Calu3 (cell line): ENCODE data around the gene GBP6. TPM values are rescaled to one million over a fixed set of nuclear protein-coding genes. Genes with fewer than 3 reads are reported as not detected.
"Not testable (repeated sequence)": the region's sequence is repeated elsewhere in the genome, so short reads cannot be mapped to it uniquely, and the experiment has no call there.

ENCODE experiments used
- BruUV-seq: library from RNA; stranded (reverse); fragments of 400-500 nt; replicated peaks from 2 replicates; lab custom pipeline; 2021; lab: Mats Ljungman, UMichigan
- CTCF ChIA-PET: fragments of 300-600 bp; sonication (Branson Sonifier 250); formaldehyde crosslinking; loops from one replicate; lab custom pipeline; 2022; ENCODE audit warnings: antibody characterized with exemption; lab: Charles Lee
- DNase-seq: peaks from one replicate; pipeline ENCODE4 v3.0.0; 2022
- H3K27ac Mint-ChIP-seq: one replicate; pipeline ENCODE4 v1.8.0; 2022; ENCODE audit warnings: mixed read lengths; ENCODE audit not compliant: unreplicated experiment
- H3K27me3 Mint-ChIP-seq: one replicate; pipeline ENCODE4 v1.8.0; 2022; ENCODE audit warnings: mixed read lengths; ENCODE audit not compliant: unreplicated experiment
- H3K36me3 Mint-ChIP-seq: one replicate; pipeline ENCODE4 v1.8.0; 2022; ENCODE audit warnings: mild to moderate bottlenecking, moderate library complexity, mixed read lengths; ENCODE audit not compliant: insufficient read depth, unreplicated experiment
- H3K4me1 Mint-ChIP-seq: one replicate; pipeline ENCODE4 v1.8.0; 2022; ENCODE audit warnings: mild to moderate bottlenecking, low read depth, mixed read lengths; ENCODE audit not compliant: unreplicated experiment
- H3K4me3 Mint-ChIP-seq: one replicate; pipeline ENCODE4 v1.8.0; 2022; ENCODE audit warnings: mild to moderate bottlenecking, low read depth, moderate library complexity, mixed read lengths; ENCODE audit not compliant: unreplicated experiment
- H3K9me3 Mint-ChIP-seq: one replicate; pipeline ENCODE4 v1.8.0; 2022; ENCODE audit warnings: low read depth, mixed read lengths; ENCODE audit not compliant: unreplicated experiment
- intact Hi-C: fragments of 100-400 bp; cut with micrococcal nuclease; formaldehyde crosslinking; loops from one replicate; pipeline ENCODE4 v1.10.0; 2022; ENCODE audit not compliant: unreplicated experiment
- total RNA-seq: library from RNA; stranded (reverse); gene quantifications from 2 replicates; pipeline ENCODE4 v1.2.3, GENCODE V29; 2022
- TF ChIP-seq, protein P1 (sequence below): fragments of 200-600 bp; IDR thresholded peaks from one replicate; pipeline ENCODE4 v1.8.0; 2022; ENCODE audit warnings: antibody characterized with exemption; ENCODE audit not compliant: unreplicated experiment

GBP6 gene
- total RNA-seq, 1 experiment from 2014 or later = 0.12 TPM

DNA sequence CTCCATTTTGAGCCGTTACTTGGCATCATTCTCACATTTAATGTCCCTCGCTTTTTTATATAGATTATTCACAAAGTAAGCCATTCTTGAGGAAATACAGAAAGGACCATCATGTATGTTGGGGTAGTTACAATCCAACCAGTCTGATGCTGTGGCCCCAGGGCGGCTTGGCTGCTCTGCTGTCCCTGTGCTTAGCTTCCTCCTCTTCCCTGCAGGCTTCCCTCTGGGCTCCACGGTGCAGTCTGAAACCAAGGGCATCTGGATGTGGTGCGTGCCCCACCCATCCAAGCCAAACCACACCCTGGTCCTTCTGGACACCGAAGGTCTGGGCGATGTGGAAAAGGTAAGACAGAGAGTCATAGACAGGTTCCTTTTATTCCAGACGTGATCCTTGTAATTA is 5.5 kb downstream of the GBP6 start:
- no peak for DNase-seq
- BruUV-seq = no TSS peak
- TF ChIP-seq, protein P1, sequence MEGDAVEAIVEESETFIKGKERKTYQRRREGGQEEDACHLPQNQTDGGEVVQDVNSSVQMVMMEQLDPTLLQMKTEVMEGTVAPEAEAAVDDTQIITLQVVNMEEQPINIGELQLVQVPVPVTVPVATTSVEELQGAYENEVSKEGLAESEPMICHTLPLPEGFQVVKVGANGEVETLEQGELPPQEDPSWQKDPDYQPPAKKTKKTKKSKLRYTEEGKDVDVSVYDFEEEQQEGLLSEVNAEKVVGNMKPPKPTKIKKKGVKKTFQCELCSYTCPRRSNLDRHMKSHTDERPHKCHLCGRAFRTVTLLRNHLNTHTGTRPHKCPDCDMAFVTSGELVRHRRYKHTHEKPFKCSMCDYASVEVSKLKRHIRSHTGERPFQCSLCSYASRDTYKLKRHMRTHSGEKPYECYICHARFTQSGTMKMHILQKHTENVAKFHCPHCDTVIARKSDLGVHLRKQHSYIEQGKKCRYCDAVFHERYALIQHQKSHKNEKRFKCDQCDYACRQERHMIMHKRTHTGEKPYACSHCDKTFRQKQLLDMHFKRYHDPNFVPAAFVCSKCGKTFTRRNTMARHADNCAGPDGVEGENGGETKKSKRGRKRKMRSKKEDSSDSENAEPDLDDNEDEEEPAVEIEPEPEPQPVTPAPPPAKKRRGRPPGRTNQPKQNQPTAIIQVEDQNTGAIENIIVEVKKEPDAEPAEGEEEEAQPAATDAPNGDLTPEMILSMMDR = no peak
- Mint-ChIP-seq H3K9me3 (no peaks in the 10 kb centered on the region), H3K36me3 (no peaks in the 10 kb centered on the region), H3K27ac (no peak overlapping the region), H3K4me3 (no peak overlapping the region), H3K27me3 (no peaks in the 10 kb centered on the region), H3K4me1 (no peaks in the 10 kb centered on the region)
- intact Hi-C loops = no loop called here
- CTCF ChIA-PET = no interaction called here

DNA sequence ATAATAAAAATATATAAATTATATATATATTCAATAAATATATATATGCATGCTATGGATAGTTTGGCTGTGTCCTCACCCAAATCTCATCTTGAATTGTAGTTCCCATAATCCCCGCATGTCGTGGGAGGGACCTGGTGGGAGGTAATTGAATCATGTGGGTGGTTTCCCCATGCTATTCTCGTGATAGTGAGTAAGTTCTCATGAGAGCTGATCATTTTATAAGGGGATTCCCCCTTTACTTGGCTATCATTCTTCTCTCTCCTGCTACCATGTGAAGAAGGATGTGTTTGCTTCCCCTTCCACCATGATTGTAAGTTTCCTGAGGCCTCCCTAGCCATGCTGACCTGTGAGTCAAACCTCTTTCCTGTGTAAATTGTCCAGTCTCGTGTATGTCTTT is 10.0 kb downstream of the GBP6 start:
- H3K4me3 Mint-ChIP-seq, BruUV-seq, H3K9me3 Mint-ChIP-seq, DNase-seq, H3K27me3 Mint-ChIP-seq, CTCF ChIA-PET, H3K27ac Mint-ChIP-seq, H3K36me3 Mint-ChIP-seq, H3K4me1 Mint-ChIP-seq, intact Hi-C loops: not testable (repeated sequence)

DNA sequence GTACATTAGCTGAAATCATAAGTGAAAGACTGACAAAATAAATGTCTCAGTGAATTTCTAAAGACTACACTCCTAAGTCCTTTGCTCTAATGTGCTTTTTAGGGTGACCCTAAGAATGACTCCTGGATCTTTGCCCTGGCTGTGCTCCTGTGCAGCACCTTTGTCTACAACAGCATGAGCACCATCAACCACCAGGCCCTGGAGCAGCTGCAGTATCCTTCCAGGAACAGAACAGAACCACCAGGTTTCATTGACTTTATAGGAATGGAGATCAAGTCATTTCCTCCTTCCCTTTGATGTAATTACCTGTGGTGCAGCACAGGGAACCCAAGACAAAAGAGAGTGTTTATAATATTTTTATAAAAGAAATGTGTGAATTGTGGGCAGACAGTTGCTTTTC is 14.1 kb downstream of the GBP6 start:
- H3K27ac Mint-ChIP-seq = no peak overlapping the region
- DNase-seq = no peak
- BruUV-seq = no TSS peak
- intact Hi-C loops = no loop called here
- CTCF ChIA-PET = no interaction called here
- H3K4me3 Mint-ChIP-seq = no peak overlapping the region
- peaks cover 4% of the 10 kb centered on the region for H3K27me3 Mint-ChIP-seq
- H3K4me1 Mint-ChIP-seq = no peaks in the 10 kb centered on the region
- H3K9me3 Mint-ChIP-seq = no peaks in the 10 kb centered on the region
- no peaks in the 10 kb centered on the region for H3K36me3 Mint-ChIP-seq
- TF ChIP-seq, protein P1 = no peak

DNA sequence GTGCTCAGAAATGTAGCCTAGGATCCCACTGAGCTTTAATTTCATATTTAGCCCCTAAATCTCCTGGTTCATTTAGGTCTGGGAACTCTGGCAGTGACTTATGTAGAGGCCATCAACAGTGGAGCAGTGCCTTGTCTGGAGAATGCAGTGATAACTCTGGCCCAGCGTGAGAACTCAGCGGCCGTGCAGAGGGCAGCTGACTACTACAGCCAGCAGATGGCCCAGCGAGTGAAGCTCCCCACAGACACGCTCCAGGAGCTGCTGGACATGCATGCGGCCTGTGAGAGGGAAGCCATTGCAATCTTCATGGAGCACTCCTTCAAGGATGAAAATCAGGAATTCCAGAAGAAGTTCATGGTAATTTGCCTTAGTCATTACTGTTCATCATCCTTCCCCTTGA is 17.8 kb downstream of the GBP6 start:
- TF ChIP-seq, protein P1 = no peak
- H3K27me3 Mint-ChIP-seq = peaks cover 19% of the 10 kb centered on the region
- no peak overlapping the region for H3K4me3 Mint-ChIP-seq
- no peak overlapping the region for H3K27ac Mint-ChIP-seq
- no peaks in the 10 kb centered on the region for H3K4me1 Mint-ChIP-seq
- intact Hi-C loops = no loop called here
- CTCF ChIA-PET = interaction anchor here (0.7 kb wide), 1 partner anchor 97 kb away, joined by 6 read pairs; no protein-coding TSS in a partner anchor
- no peak for DNase-seq
- BruUV-seq = no TSS peak
- no peaks in the 10 kb centered on the region for H3K36me3 Mint-ChIP-seq
- H3K9me3 Mint-ChIP-seq = no peaks in the 10 kb centered on the region

DNA sequence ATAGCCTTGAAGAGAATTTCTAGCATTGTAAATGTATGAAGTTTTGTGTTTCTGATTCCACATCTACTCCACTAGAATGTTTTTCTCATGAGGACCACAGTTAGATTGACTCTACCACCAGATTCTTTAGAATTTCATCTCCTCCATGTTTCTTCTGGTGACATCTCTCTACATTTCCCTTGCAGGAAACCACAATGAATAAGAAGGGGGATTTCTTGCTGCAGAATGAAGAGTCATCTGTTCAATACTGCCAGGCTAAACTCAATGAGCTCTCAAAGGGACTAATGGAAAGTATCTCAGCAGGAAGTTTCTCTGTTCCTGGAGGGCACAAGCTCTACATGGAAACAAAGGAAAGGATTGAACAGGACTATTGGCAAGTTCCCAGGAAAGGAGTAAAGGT is 18.6 kb downstream of the GBP6 start:
- Mint-ChIP-seq H3K36me3 (no peaks in the 10 kb centered on the region), H3K27me3 (peaks cover 19% of the 10 kb centered on the region), H3K27ac (no peak overlapping the region), H3K9me3 (no peaks in the 10 kb centered on the region), H3K4me1 (no peaks in the 10 kb centered on the region), H3K4me3 (no peak overlapping the region)
- no peak for DNase-seq
- no TSS peak for BruUV-seq
- CTCF ChIA-PET = no interaction called here
- TF ChIP-seq, protein P1 = no peak
- intact Hi-C loops = no loop called here
